Tibial nerve (tissue), 4 donors: ENCODE measurements around the gene PHKB. TPM values are rescaled to one million over a fixed set of nuclear protein-coding genes. Genes with fewer than 3 reads are reported as not detected.
"Not testable (repeated sequence)": the region's sequence is repeated elsewhere in the genome, so short reads cannot be mapped to it uniquely, and the experiment has no call there.

ENCODE experiments used
- DNase-seq, 2 donors: peaks; one replicate each; pipeline ENCODE4 v3.0.0-alpha.2; 2019; ENCODE audit warnings: low spot score in 2 of 2
- H3K27ac ChIP-seq, 4 donors: fragments of 200-600 bp; sonication (generic) in 3 of 4; one replicate each; pipeline ENCODE4 v1.5.1; 2017 to 2019; ENCODE audit warnings: mild to moderate bottlenecking in 1 of 4
- H3K27me3 ChIP-seq, 2 donors: fragments of 200-600 bp; sonication (generic) in 1 of 2; one replicate each; pipeline versions ENCODE4 v1.5.1 to v1.6.0; 2017 to 2019
- H3K36me3 ChIP-seq, 3 donors: fragments of 200-600 bp; sonication (generic); one replicate each; pipeline ENCODE4 v1.5.1; 2018 to 2019
- H3K4me1 ChIP-seq, 4 donors: fragments of 200-600 bp; sonication (generic) in 3 of 4; one replicate each; pipeline ENCODE4 v1.5.1; 2017 to 2019
- H3K4me3 ChIP-seq, 4 donors: fragments of 200-600 bp; sonication (generic) in 3 of 4; one replicate each; pipeline ENCODE4 v1.5.1; 2017 to 2019; ENCODE audit warnings: mild to moderate bottlenecking in 1 of 4, moderate library complexity in 1 of 4
- H3K9me3 ChIP-seq, 4 donors: fragments of 200-600 bp; sonication (generic) in 3 of 4; one replicate each; pipeline ENCODE4 v1.5.1; 2017 to 2019
- CTCF ChIP-seq, 5 experiments: fragments of 200-600 bp in 3 of 5; fragments of 450-650 bp in 2 of 5; sonication (generic) in 3 of 5; IDR thresholded peaks; one replicate each; pipeline ENCODE4 v1.5.1; 2016 to 2019; ENCODE audit warnings: antibody characterized with exemption in 5 of 5, mild to moderate bottlenecking in 3 of 5, moderate library complexity in 2 of 5
- EP300 ChIP-seq, 2 donors: sonication (generic); formaldehyde crosslinking; IDR thresholded peaks; one replicate each; pipeline ENCODE4 v1.6.1; 2017; ENCODE audit warnings: antibody characterized with exemption in 2 of 2, mild to moderate bottlenecking in 1 of 2
- POLR2A ChIP-seq, 2 donors: fragments of 450-650 bp; IDR thresholded peaks; one replicate each; pipeline ENCODE4 v1.6.1; 2017; ENCODE audit warnings: antibody characterized with exemption in 2 of 2, mild to moderate bottlenecking in 2 of 2, moderate library complexity in 2 of 2
- WGBS, 2 donors: methylation state at CpG; one replicate each; pipeline ENCODE4 v1.1.5; 2018; 5-methylcytosine and 5-hydroxymethylcytosine counted together
- total RNA-seq, 4 donors: library from RNA; depleted of rRNA; stranded (reverse); fragments of >200 nt; gene quantifications; one replicate each; pipeline ENCODE4 v1.1.0, GENCODE V29; 2016

The PHKB gene
- total RNA-seq, 4 donors from 2014 or later = 80.1 to 93.7 (median 82.4) TPM

- Histone ChIP-seq H3K4me3 (no peak overlapping the region), H3K9me3 (no peaks in the 10 kb centered on the region), H3K27ac (no peak overlapping the region), H3K4me1 (peaks cover 0 to 4% (median 0%) of the 10 kb centered on the region in 4 donors), H3K27me3 (no peaks in the 10 kb centered on the region), H3K36me3 (peaks cover 0 to 53% (median 0%) of the 10 kb centered on the region in 3 donors)
- DNase-seq = no peak
- no peak for TF ChIP-seq CTCF (IDR thresholded peaks at IDR 0.05)
- TF ChIP-seq EP300 (IDR thresholded peaks at IDR 0.05) = no peak
- no peak for TF ChIP-seq POLR2A (IDR thresholded peaks at IDR 0.05)
- WGBS, 2 donors = 68% methylated on average over 4 of the region's 4 CpGs
Measured at GRCh38 chr16:47664653-47665325, 203.7 kb downstream of the PHKB start.

GRCh38 chr16:47666434-47666833 lies 205.3 kb downstream of the PHKB start:
- TF ChIP-seq POLR2A (IDR thresholded peaks at IDR 0.05) (no peak), CTCF (IDR thresholded peaks at IDR 0.05) (no peak), EP300 (IDR thresholded peaks at IDR 0.05) (no peak)
- Histone ChIP-seq H3K4me1 (peaks cover 0 to 4% (median 0%) of the 10 kb centered on the region in 4 donors), H3K27me3 (no peaks in the 10 kb centered on the region), H3K27ac (no peak overlapping the region), H3K36me3 (peaks cover 0 to 47% (median 0%) of the 10 kb centered on the region in 3 donors), H3K9me3 (no peaks in the 10 kb centered on the region), H3K4me3 (no peak overlapping the region)
- no peak for DNase-seq
- WGBS, 2 donors = 93 to 94% methylated on average over 3 of the region's 3 CpGs

GRCh38 chr16:47667956-47668355 lies 206.8 kb downstream of the PHKB start:
- no peak for DNase-seq
- Histone ChIP-seq H3K27me3 (no peaks in the 10 kb centered on the region), H3K36me3 (peaks cover 0 to 42% (median 0%) of the 10 kb centered on the region in 3 donors), H3K9me3 (no peaks in the 10 kb centered on the region), H3K4me3 (no peak overlapping the region), H3K27ac (no peak overlapping the region), H3K4me1 (peaks cover 0 to 4% (median 0%) of the 10 kb centered on the region in 4 donors)
- 87 to 89% methylated on average over 6 of the region's 6 CpGs for WGBS, 2 donors
- TF ChIP-seq POLR2A (IDR thresholded peaks at IDR 0.05) = no peak
- TF ChIP-seq CTCF (IDR thresholded peaks at IDR 0.05) = no peak
- TF ChIP-seq EP300 (IDR thresholded peaks at IDR 0.05) = no peak

GRCh38 chr16:47672475-47672874 lies 211.3 kb downstream of the PHKB start:
- H3K4me3 ChIP-seq = no peak overlapping the region
- no peak for TF ChIP-seq EP300 (IDR thresholded peaks at IDR 0.05)
- TF ChIP-seq CTCF (IDR thresholded peaks at IDR 0.05) = no peak
- TF ChIP-seq POLR2A (IDR thresholded peaks at IDR 0.05) = no peak
- peaks cover 3 to 67% (median 9%) of the 10 kb centered on the region in 3 donors for H3K36me3 ChIP-seq
- H3K4me1 ChIP-seq = no peaks in the 10 kb centered on the region
- no peak overlapping the region for H3K27ac ChIP-seq
- DNase-seq = no peak
- H3K9me3 ChIP-seq = no peaks in the 10 kb centered on the region
- no peaks in the 10 kb centered on the region for H3K27me3 ChIP-seq

GRCh38 chr16:47676635-47677177 lies 215.6 kb downstream of the PHKB start:
- Histone ChIP-seq H3K4me3 (no peak overlapping the region), H3K36me3 (peaks cover 3 to 69% (median 9%) of the 10 kb centered on the region in 3 donors), H3K9me3 (peaks cover 0 to 7% (median 0%) of the 10 kb centered on the region in 4 donors), H3K4me1 (no peaks in the 10 kb centered on the region), H3K27me3 (no peaks in the 10 kb centered on the region), H3K27ac (no peak overlapping the region)
- TF ChIP-seq CTCF (IDR thresholded peaks at IDR 0.05) = no peak
- TF ChIP-seq EP300 (IDR thresholded peaks at IDR 0.05) = no peak
- no peak for TF ChIP-seq POLR2A (IDR thresholded peaks at IDR 0.05)
- DNase-seq = no peak
- whole genome bisulfite sequencing, 2 donors = 94 to 97% methylated on average over 4 of the region's 4 CpGs

GRCh38 chr16:47681571-47681970 lies 220.4 kb downstream of the PHKB start:
- not testable (repeated sequence) for H3K4me3 ChIP-seq, H3K27me3 ChIP-seq, H3K4me1 ChIP-seq, H3K27ac ChIP-seq, DNase-seq
- Histone ChIP-seq H3K9me3 (peaks cover 0 to 25% (median 0%) of the 10 kb centered on the region in 4 donors), H3K36me3 (peaks cover 4 to 83% (median 5%) of the 10 kb centered on the region in 3 donors)
- WGBS, 2 donors = 96 to 100% methylated on average over 3 of the region's 3 CpGs
